HG03175 (cell line): ENCODE results near the gene TMEM190.
"Not testable (repeated sequence)": the region's sequence is repeated elsewhere in the genome, so short reads cannot be mapped to it uniquely, and the experiment has no call there.

ENCODE experiments used
- ATAC-seq: cut with Tn5 transposase; IDR thresholded peaks from one replicate; pipeline ENCODE4 v1.9.1; 2021; ENCODE audit warnings: mild to moderate bottlenecking, moderate library complexity; ENCODE audit not compliant: unreplicated experiment

Gene TMEM190

DNA sequence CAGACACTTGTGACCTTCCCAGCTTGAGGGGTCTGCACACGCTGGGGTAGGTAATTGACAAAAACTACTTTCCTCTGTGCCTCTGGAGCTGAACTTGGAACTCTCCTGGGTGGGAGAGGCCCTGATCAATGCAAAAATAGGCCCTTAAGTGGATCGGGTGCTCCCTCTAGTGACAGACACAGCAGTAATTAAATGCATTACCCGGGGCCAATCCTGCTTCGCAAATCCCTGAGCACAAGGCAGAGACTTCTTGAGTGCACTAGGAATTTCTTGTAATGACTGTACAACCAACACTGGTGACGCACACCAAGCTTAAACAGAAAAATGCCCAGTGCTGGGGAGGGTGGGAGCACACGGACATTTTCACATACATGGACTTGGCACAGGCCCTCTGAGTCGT, 41.6 kb downstream of the TMEM190 start:
- no peak for ATAC-seq

DNA sequence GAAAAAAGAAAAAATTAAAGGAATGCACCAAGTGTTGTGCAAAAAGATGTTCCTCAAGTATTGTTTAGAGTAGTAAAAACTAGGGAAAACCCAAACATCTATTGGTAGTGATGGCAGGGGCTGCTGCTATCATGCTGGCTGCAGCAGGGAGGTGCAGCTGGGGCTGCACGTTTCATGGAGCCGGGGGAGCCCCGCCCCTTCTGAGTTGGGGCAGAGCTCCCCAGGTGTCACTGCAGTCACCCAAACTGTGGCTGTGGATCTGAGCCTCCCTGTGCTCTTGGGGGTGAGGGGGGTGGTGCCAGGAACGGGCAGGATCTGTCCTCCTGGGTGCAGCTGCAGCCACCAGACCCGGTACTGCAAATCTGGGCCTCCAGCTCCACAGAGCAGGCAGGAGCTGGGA, 42.5 kb downstream of the TMEM190 start:
- ATAC-seq: no peak

DNA sequence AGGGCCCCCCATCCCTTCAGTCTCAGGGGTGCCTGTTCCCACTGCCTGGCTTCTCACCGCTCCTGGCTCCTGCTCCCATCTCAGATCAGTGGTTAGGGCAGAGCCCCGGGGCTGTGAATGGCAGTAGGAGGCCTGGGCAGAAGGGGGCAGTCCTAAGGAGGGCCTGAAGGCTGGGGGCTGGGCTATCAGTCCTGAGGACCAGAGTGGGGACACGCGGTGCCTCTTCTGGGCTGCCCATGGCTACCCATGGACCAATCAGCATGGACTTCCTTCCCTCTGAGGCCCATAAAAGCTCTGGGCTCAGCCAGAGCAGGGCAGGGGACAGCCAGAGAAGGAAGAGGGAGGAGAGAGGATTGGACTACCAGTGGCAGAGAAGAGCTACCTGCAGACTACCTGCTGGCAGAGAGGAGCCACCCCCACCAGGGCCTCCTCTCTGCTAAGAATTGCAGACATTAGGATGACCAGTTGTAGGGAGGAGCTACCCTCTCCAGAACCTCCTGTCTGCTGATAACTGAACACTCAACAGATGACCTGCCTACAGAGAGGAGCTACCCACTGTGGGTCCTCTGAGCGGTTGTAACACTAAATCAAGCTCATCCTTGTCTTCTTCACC, 43.1 kb downstream of the TMEM190 start:
- no peak for ATAC-seq

DNA sequence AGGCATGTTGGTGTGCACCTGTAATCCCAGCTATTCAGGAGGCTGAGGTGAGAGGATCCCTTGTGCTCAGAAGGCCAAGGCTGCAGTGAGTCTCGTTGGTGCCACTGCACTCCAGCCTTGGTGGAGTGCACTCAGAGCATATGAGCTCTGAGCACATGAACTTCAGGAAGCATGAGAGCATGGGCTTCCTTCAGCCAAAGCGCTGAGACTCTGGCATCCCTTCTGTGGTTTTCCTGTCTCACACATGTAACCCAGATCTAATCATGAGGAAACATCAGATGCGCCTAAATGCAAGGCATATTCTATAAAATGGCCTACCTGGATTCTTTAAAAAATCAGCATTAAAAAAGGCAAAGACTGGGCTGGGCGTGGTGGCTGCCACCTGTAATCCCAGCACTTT, 44.7 kb downstream of the TMEM190 start:
- ATAC-seq: not testable (repeated sequence)

DNA sequence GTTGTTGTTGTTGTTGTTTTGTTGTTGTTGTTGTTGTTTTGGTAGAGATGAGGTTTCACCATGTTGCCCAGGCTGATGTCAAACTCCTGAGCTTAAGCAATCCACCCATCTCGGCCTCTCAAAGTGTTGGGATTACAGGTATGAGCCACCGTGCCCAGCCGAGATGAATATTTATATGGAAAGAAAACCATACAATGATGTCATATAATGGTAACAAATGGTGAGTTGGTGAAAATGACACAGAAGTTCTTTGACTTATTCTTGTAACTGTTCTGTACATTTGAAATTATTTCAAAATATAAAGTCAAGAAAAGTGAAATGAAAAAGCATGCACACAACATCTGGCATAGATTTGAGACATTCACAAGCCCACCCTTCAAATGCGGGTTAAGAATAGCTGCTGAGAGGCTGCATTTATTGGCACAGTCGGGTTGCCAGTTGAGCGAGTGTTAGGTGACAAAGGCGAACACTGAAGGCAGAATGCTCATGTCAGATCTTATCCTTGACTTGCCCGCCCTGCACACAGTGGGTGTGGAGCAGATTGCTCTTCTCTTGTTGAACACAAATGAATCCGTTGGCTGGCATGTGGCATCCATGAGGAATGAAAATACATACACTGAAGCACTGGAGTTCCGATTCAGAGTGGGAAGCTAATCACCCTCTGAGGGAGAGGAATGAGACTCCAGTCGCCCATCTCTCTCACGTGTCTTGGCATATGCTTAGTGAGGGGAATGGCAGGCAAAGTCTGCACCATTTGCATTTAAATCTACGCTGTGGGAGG, 46.8 kb downstream of the TMEM190 start:
- ATAC-seq: no peak

DNA sequence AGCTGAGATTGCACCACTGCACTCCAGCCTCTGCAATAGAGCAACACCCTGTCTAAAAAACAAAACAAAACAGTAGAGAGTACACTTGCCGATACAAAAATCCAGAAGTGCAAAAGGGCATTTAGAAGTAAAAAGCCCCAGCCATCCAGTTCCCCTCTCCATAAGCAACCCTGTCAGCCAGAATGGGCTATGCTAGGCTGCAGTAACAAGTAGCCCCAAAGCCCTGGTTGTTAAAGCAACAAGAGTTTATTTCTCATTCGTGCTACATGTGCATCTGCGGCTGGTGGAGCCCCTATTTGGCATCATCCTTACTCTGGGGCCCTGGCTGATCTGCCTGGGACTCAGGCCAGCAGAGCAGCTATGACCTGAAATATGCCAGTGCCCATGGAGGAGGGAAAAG, 47.9 kb downstream of the TMEM190 start:
- ATAC-seq: no peak

DNA sequence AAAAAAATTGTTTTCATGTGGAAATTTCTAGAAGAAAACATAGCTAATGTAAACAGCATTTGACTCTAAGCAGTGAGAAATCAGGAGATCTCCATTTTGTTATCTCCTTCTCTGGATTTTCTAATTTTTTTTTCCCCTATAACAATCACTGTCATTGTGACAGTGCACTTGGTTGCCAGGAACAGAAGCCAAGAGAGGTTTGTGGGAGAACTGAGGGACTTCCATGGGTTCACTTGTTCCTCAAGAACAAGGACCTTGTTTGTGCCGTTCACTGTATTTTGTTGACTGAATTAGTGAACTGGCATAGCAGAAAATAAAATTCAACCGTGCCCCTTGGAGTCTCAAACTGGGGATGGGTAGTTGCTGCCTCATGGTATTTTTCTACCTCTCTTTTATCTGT, 49.4 kb downstream of the TMEM190 start:
- ATAC-seq: no peak
